Glutamatergic neuron (in vitro differentiated cells): ENCODE data around the gene RIN1. TPM values are rescaled to one million over a fixed set of nuclear protein-coding genes. Genes with fewer than 3 reads are reported as not detected.
"Not testable (repeated sequence)": the region's sequence is repeated elsewhere in the genome, so short reads cannot be mapped to it uniquely, and the experiment has no call there.

Experiments
- DNase-seq: peaks from one replicate; pipeline ENCODE4 v3.0.0; 2022
- H3K27ac Mint-ChIP-seq: one replicate; pipeline ENCODE4 v1.8.0; 2020; ENCODE audit warnings: mild to moderate bottlenecking, mixed read lengths, inconsistent platforms; ENCODE audit not compliant: unreplicated experiment
- H3K27me3 Mint-ChIP-seq: one replicate; pipeline ENCODE4 v1.8.0; 2020; ENCODE audit warnings: mild to moderate bottlenecking, moderate library complexity, mixed read lengths, inconsistent platforms; ENCODE audit not compliant: unreplicated experiment
- H3K36me3 Mint-ChIP-seq: one replicate; pipeline ENCODE4 v1.8.0; 2020; ENCODE audit warnings: mild to moderate bottlenecking, mixed read lengths, inconsistent platforms; ENCODE audit not compliant: unreplicated experiment
- H3K4me1 Mint-ChIP-seq: one replicate; pipeline ENCODE4 v1.8.0; 2020; ENCODE audit warnings: mild to moderate bottlenecking, low read depth, mixed read lengths, inconsistent platforms; ENCODE audit not compliant: unreplicated experiment
- H3K4me3 Mint-ChIP-seq: one replicate; pipeline ENCODE4 v1.8.0; 2020; ENCODE audit warnings: mild to moderate bottlenecking, mixed read lengths, inconsistent platforms; ENCODE audit not compliant: unreplicated experiment
- H3K9me3 Mint-ChIP-seq: one replicate; pipeline ENCODE4 v1.8.0; 2020; ENCODE audit warnings: mild to moderate bottlenecking, moderate library complexity, mixed read lengths, inconsistent platforms; ENCODE audit not compliant: unreplicated experiment
- CTCF ChIP-seq: fragments of 200-600 bp; sonication (generic); IDR thresholded peaks from one replicate; pipeline ENCODE4 v1.5.0; 2021; ENCODE audit not compliant: partially characterized antibody, unreplicated experiment
- long read RNA-seq: library from polyadenylated mRNA; unstranded; transcript quantifications from one replicate; pipeline ENCODE4 v2.0.0, GENCODE V29; 2020; ENCODE audit not compliant: unreplicated experiment
- total RNA-seq: library from RNA; stranded (reverse); fragmentation: NEBNext Ultra II Directional; extraction: Animal tissue kit (Norgen Biotek cat#: 25700); gene quantifications from one replicate; pipeline ENCODE4 v1.2.1, GENCODE V29; 2021; ENCODE audit not compliant: unreplicated experiment

Gene RIN1
- total RNA-seq, result 1.9 TPM
- long read RNA-seq, partial matches to known transcripts, result 1 of 2 reads
- long read RNA-seq, other reads (novel, unspliced or antisense), result 0 of 2 reads

GRCh38 chr11:66336234-66337102 is at the start of gene RIN1:
Gene RIN1 (minus strand): TSS chr11:66336434. CDS start chr11:66336402, 32 bp downstream.
- peak within 1 kb of the TSS; percentile 75 for H3K4me3 Mint-ChIP-seq
- peak; percentile 61 for DNase-seq
- H3K4me1 Mint-ChIP-seq, result peaks cover 18% of the 10 kb centered on the region
- no peaks in the 10 kb centered on the region for H3K36me3 Mint-ChIP-seq
- H3K9me3 Mint-ChIP-seq, result no peaks in the 10 kb centered on the region
- H3K27me3 Mint-ChIP-seq, result peaks cover 10% of the 10 kb centered on the region
- peak within 1 kb of the TSS; percentile 93 for H3K27ac Mint-ChIP-seq
- TF ChIP-seq CTCF, result no peak

DNA sequence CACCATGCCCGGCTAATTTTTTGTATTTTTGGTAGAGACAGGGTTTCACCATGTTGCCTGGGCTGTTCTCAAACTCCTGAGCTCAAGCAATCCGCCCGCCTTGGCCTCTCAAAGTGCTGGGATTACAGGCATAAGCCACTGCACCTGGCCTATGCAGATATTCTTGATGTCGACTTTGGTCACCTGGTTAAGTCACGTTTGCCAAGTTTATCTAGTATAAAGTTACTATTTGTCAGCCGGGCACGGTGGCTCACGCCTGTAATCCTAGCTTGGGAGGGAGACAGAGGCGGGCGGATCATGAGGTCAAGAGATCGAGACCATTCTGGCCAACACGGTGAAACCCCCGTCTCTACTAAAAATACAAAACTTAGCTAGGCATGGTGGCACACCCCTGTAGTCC is 48.1 kb upstream of the RIN1 start:
- not testable (repeated sequence) for H3K36me3 Mint-ChIP-seq, H3K27ac Mint-ChIP-seq, H3K4me1 Mint-ChIP-seq, DNase-seq, H3K4me3 Mint-ChIP-seq, H3K9me3 Mint-ChIP-seq, H3K27me3 Mint-ChIP-seq

- H3K4me3 Mint-ChIP-seq, H3K27me3 Mint-ChIP-seq, H3K27ac Mint-ChIP-seq, H3K36me3 Mint-ChIP-seq, H3K9me3 Mint-ChIP-seq, H3K4me1 Mint-ChIP-seq, DNase-seq: not testable (repeated sequence)
These were observed 44.0 kb upstream of the RIN1 start for GRCh38 chr11:66380264-66380663.

DNA sequence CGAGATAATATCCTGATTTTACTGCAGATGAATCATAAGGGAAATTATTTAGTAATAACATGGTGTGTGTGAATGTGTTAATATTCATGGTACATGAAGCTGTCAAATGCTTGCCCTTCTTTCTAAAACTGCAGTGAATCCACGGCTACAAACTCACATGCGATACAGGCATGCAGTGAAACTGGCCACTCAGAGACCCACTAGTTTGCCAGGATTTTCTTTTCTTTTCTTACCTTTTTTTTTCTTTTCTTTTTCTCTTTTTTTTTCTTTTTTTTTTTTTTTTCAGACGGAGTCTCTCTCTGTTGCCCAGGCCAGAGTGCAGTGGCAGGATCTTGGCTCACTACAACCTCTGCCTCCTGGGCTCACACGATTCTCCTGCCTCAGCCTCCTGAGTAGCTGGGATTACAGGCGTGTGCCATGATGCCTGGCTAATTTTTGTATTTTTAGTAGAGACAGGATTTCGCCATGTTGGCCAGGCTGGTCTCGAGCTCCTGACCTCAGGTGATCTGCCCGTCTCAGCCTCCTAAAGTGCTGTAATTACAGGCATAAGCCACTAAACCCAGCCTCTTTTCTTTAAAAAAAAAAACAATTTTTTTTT is 37.6 kb upstream of the RIN1 start:
- not testable (repeated sequence) for H3K9me3 Mint-ChIP-seq, DNase-seq, H3K4me3 Mint-ChIP-seq, H3K36me3 Mint-ChIP-seq, H3K27ac Mint-ChIP-seq, H3K27me3 Mint-ChIP-seq
- peaks cover 14% of the 10 kb centered on the region for H3K4me1 Mint-ChIP-seq

GRCh38 chr11:66373265-66373664 is 37.0 kb upstream of the RIN1 start:
- no peak overlapping the region for H3K27ac Mint-ChIP-seq
- H3K27me3 Mint-ChIP-seq, result peaks cover 5% of the 10 kb centered on the region
- H3K9me3 Mint-ChIP-seq, result no peaks in the 10 kb centered on the region
- no peak for DNase-seq
- TF ChIP-seq CTCF, result no peak
- H3K36me3 Mint-ChIP-seq, result no peaks in the 10 kb centered on the region
- no peak overlapping the region for H3K4me3 Mint-ChIP-seq
- H3K4me1 Mint-ChIP-seq, result peaks cover 14% of the 10 kb centered on the region

- DNase-seq, result peak; percentile 67
- Mint-ChIP-seq H3K27ac (peak within 1 kb of the TSS; percentile 48), H3K27me3 (peaks cover 5% of the 10 kb centered on the region), H3K4me1 (peaks cover 14% of the 10 kb centered on the region), H3K9me3 (no peaks in the 10 kb centered on the region), H3K36me3 (no peaks in the 10 kb centered on the region), H3K4me3 (peak within 1 kb of the TSS; percentile 86)
- no peak for TF ChIP-seq CTCF
These were observed 35.6 kb upstream of the RIN1 start, which contains the start of gene SLC29A2 for GRCh38 chr11:66371627-66372415. Gene SLC29A2 (minus strand): TSS chr11:66371760. CDS start chr11:66371591, 169 bp downstream.
